Spinal cord (tissue), 10 donors: Measurements from ENCODE around the gene RETREG1. TPM values are rescaled to one million over a fixed set of nuclear protein-coding genes. Genes with fewer than 3 reads are reported as not detected.

Experiments used
- DNase-seq, 6 donors: peaks; one replicate each; pipeline versions ENCODE4 v3.0.0 to v3.0.0-alpha.2; 2013 to 2015; ENCODE audit warnings: low spot score in 6 of 6, low read depth in 4 of 6
- H3K27ac ChIP-seq: one replicate; pipeline ENCODE4 v1.5.1; 2013; ENCODE audit warnings: low read depth, low read length, control low read depth
- H3K27me3 ChIP-seq: one replicate; pipeline ENCODE4 v1.6.1; 2013; ENCODE audit warnings: low read length; ENCODE audit not compliant: control insufficient read depth, insufficient read depth
- H3K36me3 ChIP-seq: one replicate; pipeline ENCODE4 v1.6.1; 2013; ENCODE audit warnings: low read length; ENCODE audit not compliant: control insufficient read depth, insufficient read depth
- H3K4me1 ChIP-seq: one replicate; pipeline ENCODE4 v1.6.1; 2013; ENCODE audit warnings: low read length; ENCODE audit not compliant: control insufficient read depth, insufficient read depth
- H3K4me3 ChIP-seq: one replicate; pipeline ENCODE4 v1.5.1; 2013; ENCODE audit warnings: low read depth, low read length, control low read depth
- H3K9me3 ChIP-seq: one replicate; pipeline ENCODE4 v1.6.1; 2013; ENCODE audit warnings: low read length; ENCODE audit not compliant: control insufficient read depth, insufficient read depth
- WGBS: methylation state at CpG from one replicate; pipeline ENCODE4 v1.1.5; 2013; ENCODE audit warnings: missing lambda C conversion rate; ENCODE audit not compliant: insufficient coverage; 5-methylcytosine and 5-hydroxymethylcytosine counted together
- polyA plus RNA-seq, 2 donors: library from polyadenylated mRNA; unstranded; fragments of 120-200 nt; gene quantifications; one replicate each; pipeline ENCODE4 v1.2.1, GENCODE V29; 2013; ENCODE audit not compliant: insufficient read length in 2 of 2
- total RNA-seq, 2 donors: library from RNA; depleted of rRNA in 1 of 2; stranded (reverse); fragments of 120-200 nt in 1 of 2; fragments of >200 nt in 1 of 2; gene quantifications; one replicate each; pipeline versions ENCODE4 v1.2.3 to v1.2.4, GENCODE V29; 2013 to 2014
- donor health status: healthy.

RETREG1 gene
- total and polyA plus RNA-seq, 4 donors, result 42.0 to 120 (median 56.6) TPM

DNA sequence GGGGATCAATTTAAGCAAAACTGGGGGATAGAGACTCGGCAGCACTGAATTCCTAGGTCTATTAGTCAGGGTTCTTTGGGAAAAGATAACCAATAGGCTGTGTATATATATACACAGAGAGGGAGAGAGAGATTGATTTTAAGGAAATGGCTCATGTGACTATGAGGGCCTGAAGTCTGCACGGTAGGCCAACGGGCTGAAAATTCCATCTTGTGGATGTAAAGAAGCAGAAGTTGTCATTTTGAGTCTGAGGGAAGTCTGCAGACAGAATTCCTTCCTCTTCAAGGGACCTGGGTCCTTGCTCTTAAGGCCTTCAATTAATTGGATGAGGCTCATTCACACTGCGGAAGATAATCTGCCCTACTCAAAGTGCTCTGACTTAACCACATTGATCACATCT lies 91.1 kb downstream of the RETREG1 start:
- WGBS, result 77% methylated on average over 4 of the region's 4 CpGs
- no peaks in the 10 kb centered on the region for H3K27me3 ChIP-seq
- H3K27ac ChIP-seq, result no peak overlapping the region
- H3K4me3 ChIP-seq, result no peak overlapping the region
- no peaks in the 10 kb centered on the region for H3K9me3 ChIP-seq
- H3K36me3 ChIP-seq, result peaks cover 3% of the 10 kb centered on the region
- no peak for DNase-seq
- no peaks in the 10 kb centered on the region for H3K4me1 ChIP-seq

DNA sequence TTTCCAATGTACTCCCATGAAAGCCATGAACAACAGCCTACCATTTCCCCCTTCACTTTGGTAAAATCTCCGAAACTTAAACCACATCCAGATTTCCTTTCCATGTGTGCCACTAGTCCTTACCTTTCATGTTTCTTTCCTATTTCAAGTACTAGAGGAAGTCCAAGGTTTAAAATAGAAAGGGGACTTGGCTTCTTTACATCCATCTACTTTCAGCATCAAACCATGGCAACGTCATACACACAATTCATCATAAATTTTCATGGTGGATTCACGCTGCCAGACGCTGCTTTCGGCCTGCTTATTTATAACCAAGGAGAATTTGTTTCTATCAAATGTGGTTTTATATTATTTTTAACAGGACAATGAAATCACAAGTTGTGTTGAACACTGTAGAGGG lies 92.5 kb downstream of the RETREG1 start:
- Histone ChIP-seq H3K27me3 (no peaks in the 10 kb centered on the region), H3K9me3 (no peaks in the 10 kb centered on the region), H3K4me3 (no peak overlapping the region), H3K36me3 (peaks cover 3% of the 10 kb centered on the region), H3K4me1 (no peaks in the 10 kb centered on the region), H3K27ac (no peak overlapping the region)
- WGBS, result 100% methylated on average over 1 of the region's 5 CpGs
- peak in 1 of 6 donors; percentile 67 for DNase-seq

DNA sequence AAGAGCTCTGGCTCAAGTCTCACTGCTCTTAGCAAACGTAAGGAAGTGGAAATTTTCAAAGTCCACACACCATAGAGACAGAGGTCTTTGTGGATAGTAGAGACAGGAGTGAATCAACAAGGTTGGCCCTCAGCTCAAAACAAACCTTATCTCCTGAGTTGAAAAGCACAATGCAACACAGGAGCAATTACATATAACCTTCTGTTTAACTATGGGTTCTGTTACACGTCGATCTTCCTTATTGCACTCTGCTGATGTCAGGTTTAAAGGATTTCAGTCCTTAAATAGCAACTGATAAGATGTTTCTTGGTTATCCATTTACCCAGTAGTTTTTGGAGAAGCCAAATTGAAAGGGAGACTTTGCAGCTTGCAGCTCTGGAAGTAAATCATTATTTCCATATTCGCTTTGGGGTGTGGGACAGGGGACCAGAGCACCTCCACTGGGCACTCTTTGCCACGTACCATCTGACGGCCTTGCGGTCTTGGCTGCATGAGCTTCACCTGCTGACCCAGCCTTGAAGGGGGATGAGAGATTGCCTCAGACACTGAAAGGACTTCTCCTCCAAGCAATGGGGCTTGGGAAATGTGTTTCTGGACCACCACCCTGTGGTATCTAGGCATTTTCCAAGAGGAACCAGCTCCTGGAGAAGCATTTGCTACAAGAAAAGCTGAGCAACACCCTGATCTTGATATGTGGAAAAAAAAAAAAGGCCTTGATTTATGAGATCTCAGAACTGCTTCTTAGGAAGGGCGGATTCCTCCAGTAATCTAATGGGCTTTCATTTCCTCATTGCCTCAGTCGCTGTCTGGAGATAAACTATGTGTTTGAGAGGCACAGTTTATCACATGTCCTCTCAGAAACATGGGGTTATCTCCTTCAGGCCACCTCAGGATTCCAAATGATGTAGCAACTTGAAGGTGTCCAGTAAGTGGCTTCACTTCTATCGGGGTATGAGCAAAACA lies 95.0 kb downstream of the RETREG1 start:
- no peak for DNase-seq
- no peaks in the 10 kb centered on the region for H3K27me3 ChIP-seq
- no peaks in the 10 kb centered on the region for H3K4me1 ChIP-seq
- H3K9me3 ChIP-seq, result no peaks in the 10 kb centered on the region
- no peak overlapping the region for H3K27ac ChIP-seq
- 100% methylated on average over 5 of the region's 10 CpGs for WGBS
- H3K4me3 ChIP-seq, result no peak overlapping the region
- peaks cover 3% of the 10 kb centered on the region for H3K36me3 ChIP-seq

DNA sequence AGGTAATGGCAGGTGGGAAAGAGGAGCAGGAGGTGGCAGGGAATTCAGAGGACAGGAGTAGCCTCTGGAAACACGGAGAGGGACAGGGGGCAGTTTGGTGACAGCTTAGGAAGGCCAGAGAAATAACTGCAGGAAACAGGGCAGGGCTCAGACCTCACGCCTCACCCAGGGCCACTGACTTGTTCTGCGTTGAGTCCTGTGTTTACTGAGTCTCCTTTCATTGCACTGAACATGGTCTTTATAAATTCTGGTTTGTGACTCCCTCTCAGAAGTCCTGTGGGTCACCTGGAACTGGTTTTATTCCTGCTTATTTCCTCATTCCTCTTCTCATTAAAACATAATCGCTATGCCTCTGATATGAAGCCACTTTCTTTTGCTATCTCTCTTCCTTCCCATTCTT lies 96.0 kb downstream of the RETREG1 start:
- DNase-seq, result no peak
- 70% methylated on average over 4 of the region's 4 CpGs for WGBS
- Histone ChIP-seq H3K4me1 (no peaks in the 10 kb centered on the region), H3K9me3 (no peaks in the 10 kb centered on the region), H3K27ac (no peak overlapping the region), H3K4me3 (no peak overlapping the region), H3K36me3 (peaks cover 3% of the 10 kb centered on the region), H3K27me3 (no peaks in the 10 kb centered on the region)

DNA sequence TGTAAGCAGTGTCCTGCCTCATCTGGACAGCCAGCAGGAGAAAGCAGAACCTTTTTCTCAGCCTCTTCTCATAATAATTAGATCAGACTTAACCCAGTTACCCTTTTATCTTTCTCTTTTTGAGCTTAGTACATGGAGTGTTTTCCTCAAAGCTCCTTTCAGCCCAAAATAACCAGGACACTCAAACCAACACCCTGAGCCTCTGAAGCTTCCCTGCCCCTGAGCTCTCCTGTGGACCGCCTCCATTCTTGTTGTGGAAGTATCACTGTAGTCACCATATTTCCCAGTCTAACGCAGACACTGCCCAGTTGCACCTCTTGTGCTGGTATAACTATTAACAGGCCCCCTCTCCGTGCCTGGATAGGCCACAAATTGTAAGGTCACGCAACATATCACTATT lies 97.4 kb downstream of the RETREG1 start:
- 100% methylated on average over 2 of the region's 4 CpGs for WGBS
- no peaks in the 10 kb centered on the region for H3K36me3 ChIP-seq
- no peaks in the 10 kb centered on the region for H3K4me1 ChIP-seq
- no peak overlapping the region for H3K27ac ChIP-seq
- DNase-seq, result no peak
- H3K4me3 ChIP-seq, result no peak overlapping the region
- no peaks in the 10 kb centered on the region for H3K27me3 ChIP-seq
- H3K9me3 ChIP-seq, result no peaks in the 10 kb centered on the region

DNA sequence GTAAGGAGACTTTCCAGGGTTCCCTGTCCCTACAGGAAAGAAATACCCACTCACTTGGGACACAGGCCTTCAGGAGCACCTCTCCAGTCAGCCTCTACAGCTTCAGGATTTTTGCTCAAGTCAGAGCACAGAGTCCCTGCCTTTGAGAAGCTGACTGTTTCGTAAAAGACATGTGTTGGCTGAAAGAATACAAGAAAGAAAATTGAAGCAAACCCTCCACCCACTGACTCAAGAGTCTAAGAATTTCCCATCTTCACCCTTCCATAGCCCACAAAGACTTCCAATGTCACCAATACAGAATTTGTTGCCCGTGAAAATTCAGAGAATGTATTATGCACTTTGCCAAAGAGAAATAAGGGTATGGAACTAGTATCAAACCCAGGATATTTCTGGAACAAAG lies 98.2 kb downstream of the RETREG1 start:
- Histone ChIP-seq H3K27me3 (no peaks in the 10 kb centered on the region), H3K4me3 (no peak overlapping the region), H3K9me3 (no peaks in the 10 kb centered on the region), H3K4me1 (no peaks in the 10 kb centered on the region), H3K36me3 (no peaks in the 10 kb centered on the region), H3K27ac (no peak overlapping the region)
- WGBS, result no CpG with 5 or more reads among the region's 2 CpGs
- no peak for DNase-seq

DNA sequence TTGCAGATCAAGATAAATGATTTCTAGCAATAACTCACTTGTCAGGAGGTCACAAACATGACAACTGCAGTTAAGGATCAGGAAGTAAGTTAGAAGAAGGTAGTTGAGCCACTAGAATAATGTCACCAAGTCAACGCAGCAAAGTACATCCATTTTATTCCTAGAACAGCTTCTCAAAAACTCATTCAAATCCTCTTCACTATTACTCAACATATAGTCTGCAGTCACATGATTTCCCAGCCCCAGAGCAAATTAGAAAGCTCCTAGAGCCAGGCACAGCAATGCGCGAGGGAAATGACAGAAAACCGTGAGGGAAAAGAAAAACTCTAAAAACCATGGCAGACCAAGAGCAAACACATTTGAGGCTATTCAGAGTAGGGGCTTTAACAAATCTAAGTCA lies 101.3 kb downstream of the RETREG1 start:
- Histone ChIP-seq H3K9me3 (no peaks in the 10 kb centered on the region), H3K4me3 (no peak overlapping the region), H3K36me3 (no peaks in the 10 kb centered on the region), H3K27me3 (no peaks in the 10 kb centered on the region), H3K27ac (no peak overlapping the region), H3K4me1 (no peaks in the 10 kb centered on the region)
- no peak for DNase-seq
- 92% methylated on average over 1 of the region's 4 CpGs for WGBS

DNA sequence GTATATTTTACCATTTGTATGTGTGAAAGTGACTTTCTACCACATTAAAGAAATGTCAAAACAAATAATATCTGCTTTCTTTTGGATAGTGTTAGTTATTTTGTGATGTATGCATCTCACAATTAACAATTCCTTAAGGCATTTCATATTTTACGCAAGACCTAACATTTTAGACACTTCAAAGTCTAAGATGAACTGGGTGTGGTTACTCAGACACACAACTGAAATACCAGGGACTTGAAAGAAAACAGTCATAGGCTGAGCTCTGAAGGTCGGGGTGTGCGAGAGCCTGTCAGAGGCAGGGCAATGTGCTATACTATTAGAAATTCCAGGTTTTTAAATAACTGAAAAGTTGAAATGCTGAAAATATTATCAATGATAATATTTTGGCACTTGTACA lies 106.7 kb downstream of the RETREG1 start:
- Histone ChIP-seq H3K4me1 (no peaks in the 10 kb centered on the region), H3K27me3 (no peaks in the 10 kb centered on the region), H3K27ac (no peak overlapping the region), H3K36me3 (no peaks in the 10 kb centered on the region), H3K9me3 (no peaks in the 10 kb centered on the region), H3K4me3 (no peak overlapping the region)
- WGBS, result no CpG with 5 or more reads among the region's 3 CpGs
- no peak for DNase-seq

DNA sequence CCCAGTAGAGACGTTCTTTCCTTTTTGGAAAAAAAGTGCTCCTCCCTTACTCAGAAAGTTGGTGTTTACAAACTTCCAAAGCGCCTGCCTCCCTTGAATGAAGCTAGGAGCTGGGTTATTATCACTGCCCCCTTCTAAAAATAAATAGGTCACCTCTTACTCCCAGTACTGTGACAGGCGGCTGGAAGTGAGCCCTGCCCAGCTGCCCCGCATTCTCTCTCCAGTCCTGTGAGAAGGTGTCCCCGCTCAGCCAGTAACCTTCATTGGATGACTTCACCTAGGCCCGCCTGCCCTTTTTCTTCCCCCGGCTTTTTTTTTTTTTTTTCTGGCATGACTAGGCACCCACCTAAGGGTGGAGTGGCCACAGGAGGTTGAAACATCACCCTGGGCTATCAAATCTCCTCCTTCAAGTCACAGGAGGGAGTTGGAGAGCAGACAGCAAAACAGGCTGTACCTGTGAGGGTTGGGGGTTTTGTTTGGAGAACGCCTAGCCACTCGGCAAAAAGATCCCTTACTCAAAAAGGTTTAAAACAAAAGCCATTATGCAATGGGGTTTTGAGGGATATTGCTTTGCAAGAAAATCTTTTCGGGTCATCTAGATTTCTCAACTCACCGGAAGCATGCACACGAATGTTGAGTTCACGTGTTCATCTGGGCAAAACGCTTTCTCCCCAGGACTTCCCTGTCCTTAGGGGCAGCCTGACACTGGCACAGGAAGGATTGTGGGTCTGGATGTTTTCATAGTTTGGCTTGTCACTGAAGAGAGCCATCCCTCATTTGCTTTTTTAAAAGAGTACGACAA lies 107.9 kb downstream of the RETREG1 start:
- WGBS, result 71% methylated on average over 6 of the region's 15 CpGs
- no peak overlapping the region for H3K27ac ChIP-seq
- no peak overlapping the region for H3K4me3 ChIP-seq
- no peaks in the 10 kb centered on the region for H3K27me3 ChIP-seq
- DNase-seq, result no peak
- no peaks in the 10 kb centered on the region for H3K4me1 ChIP-seq
- no peaks in the 10 kb centered on the region for H3K36me3 ChIP-seq
- H3K9me3 ChIP-seq, result no peaks in the 10 kb centered on the region
